T47D (cell line): Measurements from ENCODE around the gene CARMIL3.

ENCODE experiments used
- DNase-seq, 2 experiments: peaks; one replicate each; pipeline versions ENCODE4 v3.0.0 to v3.0.0-alpha.2; 2011 to 2012; ENCODE audit warnings: low read depth in 1 of 2, low spot score in 1 of 2
- JUND ChIP-seq: IDR thresholded peaks from 2 replicates; pipeline ENCODE4 v1.6.1; 2012; ENCODE audit warnings: low read depth
- in situ Hi-C: cut with HindIII; loops from 2 replicates; pipeline ENCODE4 v1.10.0; 2016; ENCODE audit warnings: low sequenced_read_pairs, low pct_unique_long_range_greater_than_20kb

CARMIL3 gene

GRCh38 chr14:24070285-24071143, 18.7 kb downstream of the CARMIL3 start:
- in situ Hi-C loops, result no loop called here
- DNase-seq, result no peak
- TF ChIP-seq JUND, result no peak

- TF ChIP-seq JUND, result no peak
- in situ Hi-C loops, result no loop called here
- no peak for DNase-seq
Observed at GRCh38 chr14:24071144-24071697, 19.4 kb downstream of the CARMIL3 start, which contains the start of gene CPNE6. Gene CPNE6 (plus strand): TSS chr14:24071562. CDS start chr14:24072937, 1,375 bp downstream.

GRCh38 chr14:24071836-24072430, 20.1 kb downstream of the CARMIL3 start:
- TF ChIP-seq JUND, result no peak
- no peak for DNase-seq
- in situ Hi-C loops, result no loop called here

- DNase-seq, result no peak
- no peak for TF ChIP-seq JUND
- in situ Hi-C loops, result no loop called here
Observed at GRCh38 chr14:24072436-24072835, 20.6 kb downstream of the CARMIL3 start.

GRCh38 chr14:24072881-24073877, 21.4 kb downstream of the CARMIL3 start:
- in situ Hi-C loops, result no loop called here
- no peak for DNase-seq
- TF ChIP-seq JUND, result no peak

GRCh38 chr14:24074625-24075484, 23.0 kb downstream of the CARMIL3 start:
- TF ChIP-seq JUND, result no peak
- in situ Hi-C loops, result no loop called here
- DNase-seq, result no peak

GRCh38 chr14:24075485-24076301, 23.9 kb downstream of the CARMIL3 start:
- TF ChIP-seq JUND, result no peak
- in situ Hi-C loops, result no loop called here
- no peak for DNase-seq

GRCh38 chr14:24076302-24076601, 24.4 kb downstream of the CARMIL3 start:
- in situ Hi-C loops, result no loop called here
- DNase-seq, result no peak

GRCh38 chr14:24077086-24077485, 25.3 kb downstream of the CARMIL3 start:
- DNase-seq, result no peak
- in situ Hi-C loops, result no loop called here
- no peak for TF ChIP-seq JUND

More at GRCh38 chr14:24076302-24076601, 24.4 kb downstream of the CARMIL3 start:
- no peak for TF ChIP-seq JUND

- DNase-seq, result no peak
- in situ Hi-C loops, result no loop called here
- no peak for TF ChIP-seq JUND
Observed at GRCh38 chr14:24078146-24078545, 26.3 kb downstream of the CARMIL3 start.

GRCh38 chr14:24079491-24080141, 27.8 kb downstream of the CARMIL3 start:
- in situ Hi-C loops, result no loop called here
- no peak for DNase-seq
- TF ChIP-seq JUND, result no peak
